ENCODE measurements around the gene ANKMY2.

ANKMY2 gene

DNA sequence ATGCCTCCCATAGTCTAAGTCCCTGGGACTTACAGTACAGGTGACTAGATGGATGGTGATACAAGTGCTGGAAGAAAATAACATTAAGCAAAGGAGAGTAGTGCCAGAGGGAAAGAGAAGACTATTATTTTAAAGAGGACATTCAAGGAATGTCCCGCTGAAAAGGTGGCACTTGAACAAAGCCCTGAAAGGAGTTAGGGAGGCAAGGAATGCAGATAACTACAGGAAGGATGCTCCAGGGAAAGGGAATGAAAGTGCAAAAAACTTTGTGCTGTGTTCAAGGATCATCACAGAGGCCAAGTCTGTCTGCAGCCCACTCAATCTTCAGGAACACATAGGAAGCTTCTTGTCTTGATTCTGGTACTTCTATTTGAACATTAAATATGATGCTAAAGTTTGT is 14.9 kb downstream of the ANKMY2 start:
- no peak for DNase-seq (ENCODE audit: low read depth)
- TF ChIP-seq, protein P1, sequence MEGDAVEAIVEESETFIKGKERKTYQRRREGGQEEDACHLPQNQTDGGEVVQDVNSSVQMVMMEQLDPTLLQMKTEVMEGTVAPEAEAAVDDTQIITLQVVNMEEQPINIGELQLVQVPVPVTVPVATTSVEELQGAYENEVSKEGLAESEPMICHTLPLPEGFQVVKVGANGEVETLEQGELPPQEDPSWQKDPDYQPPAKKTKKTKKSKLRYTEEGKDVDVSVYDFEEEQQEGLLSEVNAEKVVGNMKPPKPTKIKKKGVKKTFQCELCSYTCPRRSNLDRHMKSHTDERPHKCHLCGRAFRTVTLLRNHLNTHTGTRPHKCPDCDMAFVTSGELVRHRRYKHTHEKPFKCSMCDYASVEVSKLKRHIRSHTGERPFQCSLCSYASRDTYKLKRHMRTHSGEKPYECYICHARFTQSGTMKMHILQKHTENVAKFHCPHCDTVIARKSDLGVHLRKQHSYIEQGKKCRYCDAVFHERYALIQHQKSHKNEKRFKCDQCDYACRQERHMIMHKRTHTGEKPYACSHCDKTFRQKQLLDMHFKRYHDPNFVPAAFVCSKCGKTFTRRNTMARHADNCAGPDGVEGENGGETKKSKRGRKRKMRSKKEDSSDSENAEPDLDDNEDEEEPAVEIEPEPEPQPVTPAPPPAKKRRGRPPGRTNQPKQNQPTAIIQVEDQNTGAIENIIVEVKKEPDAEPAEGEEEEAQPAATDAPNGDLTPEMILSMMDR (IDR thresholded peaks at IDR 0.05; ENCODE audit: low read depth, low read length): no peak
- TF ChIP-seq MYC (IDR thresholded peaks at IDR 0.05; ENCODE audit: low read depth, low read length): no peak
- TF ChIP-seq, protein P2, sequence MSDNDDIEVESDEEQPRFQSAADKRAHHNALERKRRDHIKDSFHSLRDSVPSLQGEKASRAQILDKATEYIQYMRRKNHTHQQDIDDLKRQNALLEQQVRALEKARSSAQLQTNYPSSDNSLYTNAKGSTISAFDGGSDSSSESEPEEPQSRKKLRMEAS (IDR thresholded peaks at IDR 0.05; ENCODE audit: low read depth, low read length): no peak
- TF ChIP-seq POLR2A (IDR thresholded peaks at IDR 0.05; ENCODE audit: extremely low read depth, insufficient read length): no peak
- no peak overlapping the region for H3K4me3 ChIP-seq (ENCODE audit: low read depth, low read length)

DNA sequence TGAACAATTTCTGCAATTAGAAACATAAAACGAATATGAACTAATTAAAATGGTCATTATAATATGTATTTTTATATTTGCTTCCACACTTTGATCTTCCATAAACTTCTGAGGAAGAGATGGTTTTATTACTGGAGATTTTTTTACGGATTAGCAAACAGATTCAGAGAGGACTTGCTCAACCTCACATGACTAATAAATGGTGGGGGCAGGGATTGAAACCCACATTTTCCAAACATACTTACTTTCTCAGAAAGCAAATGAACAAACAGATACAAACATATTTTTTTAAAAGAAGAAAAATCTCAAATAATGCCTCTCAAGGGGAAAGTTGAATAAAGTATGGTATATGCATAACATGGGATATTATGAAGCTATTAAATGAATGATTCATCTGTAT is 18.3 kb downstream of the ANKMY2 start:
- H3K4me3 ChIP-seq (ENCODE audit: low read depth, low read length): no peak overlapping the region
- DNase-seq (ENCODE audit: low read depth): no peak
- TF ChIP-seq POLR2A (IDR thresholded peaks at IDR 0.05; ENCODE audit: extremely low read depth, insufficient read length) (no peak), MYC (IDR thresholded peaks at IDR 0.05; ENCODE audit: low read depth, low read length) (no peak)
- TF ChIP-seq, protein P2 (IDR thresholded peaks at IDR 0.05; ENCODE audit: low read depth, low read length): no peak
- TF ChIP-seq, protein P1 (IDR thresholded peaks at IDR 0.05; ENCODE audit: low read depth, low read length): no peak

DNA sequence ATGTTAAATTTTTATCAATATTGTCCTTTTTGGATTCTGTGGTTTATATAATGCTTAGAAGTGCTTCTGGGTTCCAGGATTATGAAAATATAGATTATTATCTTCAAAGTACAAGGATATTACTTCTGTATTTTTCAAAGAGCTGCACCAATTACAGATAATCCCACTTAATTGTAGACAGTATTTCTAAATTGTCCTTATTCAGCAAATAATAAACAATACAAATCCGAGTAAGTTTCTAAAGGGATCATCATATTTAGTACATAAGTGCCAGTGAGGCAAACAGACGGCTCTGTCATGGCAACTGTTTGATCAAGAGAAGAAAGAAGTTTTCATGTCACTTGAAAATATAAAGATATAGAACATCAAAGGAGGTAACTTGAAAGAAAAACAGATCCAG is 19.2 kb downstream of the ANKMY2 start:
- DNase-seq (ENCODE audit: low read depth): no peak
- H3K4me3 ChIP-seq (ENCODE audit: low read depth, low read length): no peak overlapping the region
- TF ChIP-seq MYC (IDR thresholded peaks at IDR 0.05; ENCODE audit: low read depth, low read length): no peak
- TF ChIP-seq, protein P1 (IDR thresholded peaks at IDR 0.05; ENCODE audit: low read depth, low read length): no peak
- no peak for TF ChIP-seq POLR2A (IDR thresholded peaks at IDR 0.05; ENCODE audit: extremely low read depth, insufficient read length)
- TF ChIP-seq, protein P2 (IDR thresholded peaks at IDR 0.05; ENCODE audit: low read depth, low read length): no peak

DNA sequence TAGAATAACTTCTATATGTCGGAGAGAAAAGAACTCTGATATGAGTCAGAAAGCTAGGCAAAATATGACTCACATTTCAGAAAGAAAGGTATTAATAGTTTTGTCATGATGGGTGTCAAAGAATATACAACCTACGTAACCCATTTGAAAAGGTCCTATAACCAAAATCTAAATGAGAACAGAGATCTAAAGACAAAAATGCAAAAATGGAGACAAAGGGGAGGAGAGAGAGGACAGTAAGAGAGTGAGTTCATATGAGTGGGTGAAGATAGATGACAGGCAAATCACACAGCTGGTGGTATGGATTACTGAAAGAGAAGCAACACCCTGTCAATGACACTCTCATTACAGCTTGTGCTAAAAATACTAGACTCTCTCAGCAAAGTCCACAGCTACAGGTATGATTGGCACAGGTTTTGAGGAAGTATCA is 25.6 kb downstream of the ANKMY2 start:
- H3K4me3 ChIP-seq (ENCODE audit: low read depth, low read length): no peak overlapping the region
- no peak for TF ChIP-seq MYC (IDR thresholded peaks at IDR 0.05; ENCODE audit: low read depth, low read length)
- TF ChIP-seq, protein P1 (IDR thresholded peaks at IDR 0.05; ENCODE audit: low read depth, low read length): no peak
- no peak for TF ChIP-seq POLR2A (IDR thresholded peaks at IDR 0.05; ENCODE audit: extremely low read depth, insufficient read length)
- TF ChIP-seq, protein P2 (IDR thresholded peaks at IDR 0.05; ENCODE audit: low read depth, low read length): no peak
- no peak for DNase-seq (ENCODE audit: low read depth)

DNA sequence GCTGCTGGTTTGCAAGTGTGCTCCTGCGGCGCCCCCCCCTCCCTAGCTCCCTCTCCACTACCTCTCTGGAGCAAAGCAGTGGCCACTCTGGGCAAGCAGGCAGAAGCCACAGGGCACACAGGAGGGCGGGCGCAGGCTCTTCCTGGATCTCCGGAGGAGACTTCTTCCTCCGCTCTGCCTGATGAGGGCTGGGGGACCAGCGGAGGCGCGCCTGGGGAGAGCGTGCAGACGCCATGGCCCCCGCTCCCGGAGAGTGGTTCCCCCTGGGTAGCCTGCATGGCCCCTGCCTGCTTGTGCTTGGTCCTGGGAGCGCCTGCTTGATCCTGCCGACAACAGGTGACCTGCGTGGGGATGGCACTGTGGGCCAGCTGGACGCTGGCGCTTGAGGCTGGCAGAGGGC is 29.0 kb downstream of the ANKMY2 start:
- TF ChIP-seq, protein P1 (IDR thresholded peaks at IDR 0.05; ENCODE audit: low read depth, low read length): no peak
- TF ChIP-seq POLR2A (IDR thresholded peaks at IDR 0.05; ENCODE audit: extremely low read depth, insufficient read length): no peak
- TF ChIP-seq MYC (IDR thresholded peaks at IDR 0.05; ENCODE audit: low read depth, low read length): no peak
- no peak overlapping the region for H3K4me3 ChIP-seq (ENCODE audit: low read depth, low read length)
- DNase-seq (ENCODE audit: low read depth): no peak

DNA sequence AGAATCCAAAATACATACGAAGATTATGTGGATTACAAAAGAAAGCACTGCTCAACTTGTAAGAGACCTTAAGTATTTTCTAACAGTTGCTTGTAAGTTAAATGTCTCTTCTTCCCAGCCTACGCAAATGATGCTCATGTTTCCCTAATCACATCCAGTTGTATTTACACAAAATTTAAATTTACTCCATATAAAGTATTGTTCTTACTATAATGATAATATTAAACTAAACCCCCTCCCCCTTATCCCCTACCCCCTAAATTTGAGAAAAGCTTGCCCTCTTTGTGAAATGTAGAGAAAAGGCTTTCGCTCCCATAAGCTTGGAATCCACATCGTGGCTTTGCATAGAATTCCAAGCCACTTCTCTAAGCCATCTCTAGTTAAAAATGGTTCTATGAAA is 29.4 kb downstream of the ANKMY2 start:
- no peak overlapping the region for H3K4me3 ChIP-seq (ENCODE audit: low read depth, low read length)
- TF ChIP-seq, protein P1 (IDR thresholded peaks at IDR 0.05; ENCODE audit: low read depth, low read length): no peak
- TF ChIP-seq MYC (IDR thresholded peaks at IDR 0.05; ENCODE audit: low read depth, low read length): no peak
- DNase-seq (ENCODE audit: low read depth): no peak

All from NB4 (cell line).